ENCODE data around the gene GAREM1. TPM values are rescaled to one million over a fixed set of nuclear protein-coding genes. Genes with fewer than 3 reads are reported as not detected.
"Not testable (repeated sequence)": the region's sequence is repeated elsewhere in the genome, so short reads cannot be mapped to it uniquely, and the experiment has no call there.

Gene GAREM1
- total and polyA plus RNA-seq, 7 donors: 2.3 to 10.3 (median 7.2) TPM

- TF ChIP-seq CTCF (IDR thresholded peaks at IDR 0.05): no peak
- 60 to 81% (median 76%) methylated on average over 1 of the region's 1 CpG for WGBS, 3 donors
Measured at GRCh38 chr18:32478807-32479206, 8.1 kb upstream of the GAREM1 start.

GRCh38 chr18:32478317-32478716, 7.6 kb upstream of the GAREM1 start:
- no peaks in the 10 kb centered on the region for H3K9me3 ChIP-seq
- no peak overlapping the region for H3K27ac ChIP-seq
- DNase-seq: no peak
- TF ChIP-seq CTCF (IDR thresholded peaks at IDR 0.05): no peak
- 89 to 93% (median 93%) methylated on average over 1 of the region's 1 CpG for WGBS, 3 donors
- no peaks in the 10 kb centered on the region for H3K4me1 ChIP-seq
- intact Hi-C loops (cut with DNase I): loop anchor here (10.0 kb wide), 2 partner anchors 324 to 384 kb away; partner anchors contain the start of gene RNF138 (in 1 of the 2)
- H3K27me3 ChIP-seq (ENCODE audit: insufficient read depth in 3 of 3, low read length in 2 of 3): peaks cover 0 to 3% (median under 1%) of the 10 kb centered on the region in 3 donors
- ATAC-seq: no peak
- H3K4me3 ChIP-seq: no peak overlapping the region
- no peaks in the 10 kb centered on the region for H3K36me3 ChIP-seq (ENCODE audit: insufficient read depth in 1 of 2, low read depth in 1 of 2)

More at GRCh38 chr18:32478807-32479206, 8.1 kb upstream of the GAREM1 start:
- DNase-seq (no peak), ATAC-seq (no peak)
- peaks cover 0 to 5% (median 5%) of the 10 kb centered on the region in 3 donors for H3K27me3 ChIP-seq (ENCODE audit: insufficient read depth in 3 of 3, low read length in 2 of 3)
- H3K36me3 ChIP-seq (ENCODE audit: insufficient read depth in 1 of 2, low read depth in 1 of 2): no peaks in the 10 kb centered on the region
- H3K4me3 ChIP-seq: no peak overlapping the region
- intact Hi-C loops (cut with DNase I): loop anchor here (10.0 kb wide), 2 partner anchors 324 to 384 kb away; partner anchors contain the start of gene RNF138 (in 1 of the 2)
- H3K27ac ChIP-seq: no peak overlapping the region
- H3K9me3 ChIP-seq: no peaks in the 10 kb centered on the region
- no peaks in the 10 kb centered on the region for H3K4me1 ChIP-seq

- TF ChIP-seq CTCF (IDR thresholded peaks at IDR 0.05): no peak
- no peak for ATAC-seq
- Histone ChIP-seq H3K4me1 (peaks cover 3% of the 10 kb centered on the region), H3K36me3 (ENCODE audit: insufficient read depth in 1 of 2, low read depth in 1 of 2) (no peaks in the 10 kb centered on the region), H3K4me3 (no peak overlapping the region), H3K9me3 (no peaks in the 10 kb centered on the region), H3K27ac (no peak overlapping the region), H3K27me3 (ENCODE audit: insufficient read depth in 3 of 3, low read length in 2 of 3) (no peaks in the 10 kb centered on the region)
- no peak for DNase-seq
- 48 to 80% (median 58%) methylated on average over 2 of the region's 2 CpGs for WGBS, 3 donors
- intact Hi-C loops (cut with DNase I): loop anchor here (10.0 kb wide), 2 partner anchors 321 to 381 kb away; partner anchors contain the start of gene RNF138 (in 1 of the 2)
Measured at GRCh38 chr18:32476106-32476505, 5.4 kb upstream of the GAREM1 start.

- not testable (repeated sequence) for H3K4me1 ChIP-seq; H3K4me3 ChIP-seq; H3K36me3 ChIP-seq (ENCODE audit: insufficient read depth in 1 of 2, low read depth in 1 of 2); ATAC-seq; DNase-seq; H3K27me3 ChIP-seq (ENCODE audit: insufficient read depth in 3 of 3, low read length in 2 of 3); H3K9me3 ChIP-seq; H3K27ac ChIP-seq
- intact Hi-C loops (cut with DNase I): loop anchor here (10.0 kb wide), 2 partner anchors 320 to 380 kb away; partner anchors contain the start of gene RNF138 (in 1 of the 2)
- WGBS, 3 donors: 94 to 97% (median 95%) methylated on average over 12 of the region's 12 CpGs
Measured at GRCh38 chr18:32475069-32475468, 4.4 kb upstream of the GAREM1 start.

GRCh38 chr18:32473325-32473724, 2.6 kb upstream of the GAREM1 start:
- Histone ChIP-seq H3K4me3 (no peak overlapping the region), H3K4me1 (peaks cover 6% of the 10 kb centered on the region), H3K36me3 (ENCODE audit: insufficient read depth in 1 of 2, low read depth in 1 of 2) (no peaks in the 10 kb centered on the region), H3K27ac (no peak overlapping the region), H3K9me3 (no peaks in the 10 kb centered on the region), H3K27me3 (ENCODE audit: insufficient read depth in 3 of 3, low read length in 2 of 3) (no peaks in the 10 kb centered on the region)
- TF ChIP-seq CTCF (IDR thresholded peaks at IDR 0.05): no peak
- ATAC-seq (no peak), DNase-seq (no peak)
- intact Hi-C loops (cut with DNase I): loop anchor here (5.0 to 10.0 kb wide), 6 partner anchors 59 to 379 kb away; partner anchors contain the start of gene RNF138 (in 1 of the 2)

Measured in psoas muscle (tissue), 8 donors.